Esophagus muscularis mucosa (tissue), 4 donors: Measurements from ENCODE around the gene ESYT3. TPM values are rescaled to one million over a fixed set of nuclear protein-coding genes. Genes with fewer than 3 reads are reported as not detected.

ENCODE experiments used
- DNase-seq: peaks from one replicate; pipeline ENCODE4 v3.0.0-alpha.2; 2017; ENCODE audit errors: extremely low spot score
- H3K27ac ChIP-seq, 4 donors: fragments of 200-600 bp; sonication (generic); replicated peaks in 1 of 4; 1 replicate in 3 of 4; 2 replicates in 1 of 4; pipeline ENCODE4 v1.5.1; 2016 to 2019; ENCODE audit warnings: mild to moderate bottlenecking in 1 of 4
- H3K27me3 ChIP-seq, 4 donors: fragments of 200-600 bp; sonication (generic); one replicate each; pipeline versions ENCODE4 v1.5.1 to v1.6.0; 2016 to 2019
- H3K36me3 ChIP-seq, 4 donors: fragments of 200-600 bp; sonication (generic); one replicate each; pipeline ENCODE4 v1.5.1; 2016 to 2019
- H3K4me1 ChIP-seq, 4 donors: fragments of 200-600 bp; sonication (generic); one replicate each; pipeline ENCODE4 v1.5.1; 2016 to 2019
- H3K4me3 ChIP-seq, 4 donors: fragments of 200-600 bp; sonication (generic); 1 replicate in 2 of 4; 2 replicates in 2 of 4; pipeline ENCODE4 v1.5.1; 2016 to 2019; ENCODE audit warnings: mild to moderate bottlenecking in 4 of 4, moderate library complexity in 1 of 4
- H3K9me3 ChIP-seq, 4 donors: fragments of 200-600 bp; sonication (generic); 1 replicate in 3 of 4; 2 replicates in 1 of 4; pipeline ENCODE4 v1.5.1; 2016 to 2019
- CTCF ChIP-seq, 3 experiments: fragments of 200-600 bp in 2 of 3; fragments of 450-650 bp in 1 of 3; sonication (generic) in 2 of 3; IDR thresholded peaks; one replicate each; pipeline ENCODE4 v1.5.1; 2017 to 2019; ENCODE audit warnings: antibody characterized with exemption in 3 of 3, mild to moderate bottlenecking in 2 of 3, moderate library complexity in 1 of 3
- EP300 ChIP-seq: sonication (generic); formaldehyde crosslinking; IDR thresholded peaks from one replicate; pipeline ENCODE4 v1.6.1; 2017; ENCODE audit warnings: antibody characterized with exemption
- POLR2A ChIP-seq: fragments of 450-650 bp; IDR thresholded peaks from one replicate; pipeline ENCODE4 v1.6.1; 2017; ENCODE audit warnings: antibody characterized with exemption, moderate library complexity, mild to moderate bottlenecking, low read depth
- POLR2AphosphoS5 ChIP-seq, 2 donors: sonication (generic); formaldehyde crosslinking; IDR thresholded peaks; one replicate each; pipeline ENCODE4 v1.6.1; 2017; ENCODE audit warnings: antibody characterized with exemption in 2 of 2
- WGBS: methylation state at CpG from one replicate; pipeline ENCODE4 v1.1.5; 2018; 5-methylcytosine and 5-hydroxymethylcytosine counted together
- intact Hi-C: fragments of 100-400 bp; cut with DNase I; formaldehyde crosslinking; loops from one replicate; pipeline ENCODE4 v1.15.1; 2023
- total RNA-seq, 4 donors: library from RNA; depleted of rRNA; stranded (reverse); fragments of >200 nt; gene quantifications; one replicate each; pipeline versions ENCODE4 v1.1.0 to v1.2.1, GENCODE V29; 2016

Gene ESYT3
- total RNA-seq, 4 donors from 2014 or later, result 0.45 to 1.1 (median 0.83) TPM; not detected in 1

GRCh38 chr3:138449490-138449889, 15.1 kb downstream of the ESYT3 start:
- 75% methylated on average over 3 of the region's 3 CpGs for WGBS
- intact Hi-C loops, result no loop called here
- H3K9me3 ChIP-seq, result no peaks in the 10 kb centered on the region
- H3K27ac ChIP-seq, result no peak overlapping the region
- TF ChIP-seq POLR2AphosphoS5 (IDR thresholded peaks at IDR 0.05) (no peak), EP300 (no peak), POLR2A (no peak), CTCF (IDR thresholded peaks at IDR 0.05) (no peak)
- H3K27me3 ChIP-seq, result no peaks in the 10 kb centered on the region
- H3K4me1 ChIP-seq, result no peaks in the 10 kb centered on the region
- DNase-seq, result no peak
- H3K36me3 ChIP-seq, result no peaks in the 10 kb centered on the region
- no peak overlapping the region for H3K4me3 ChIP-seq

- WGBS, result 90% methylated on average over 7 of the region's 7 CpGs
- H3K27ac ChIP-seq, result no peak overlapping the region
- no peak for DNase-seq
- H3K36me3 ChIP-seq, result no peaks in the 10 kb centered on the region
- no peaks in the 10 kb centered on the region for H3K27me3 ChIP-seq
- H3K4me3 ChIP-seq, result no peak overlapping the region
- no peaks in the 10 kb centered on the region for H3K9me3 ChIP-seq
- intact Hi-C loops, result no loop called here
- H3K4me1 ChIP-seq, result no peaks in the 10 kb centered on the region
- TF ChIP-seq EP300 (no peak), CTCF (IDR thresholded peaks at IDR 0.05) (no peak), POLR2A (no peak), POLR2AphosphoS5 (IDR thresholded peaks at IDR 0.05) (no peak)
These were observed 15.8 kb downstream of the ESYT3 start for GRCh38 chr3:138450181-138450580.

- TF ChIP-seq EP300 (no peak), CTCF (IDR thresholded peaks at IDR 0.05) (no peak), POLR2A (no peak), POLR2AphosphoS5 (IDR thresholded peaks at IDR 0.05) (no peak)
- intact Hi-C loops, result no loop called here
- DNase-seq, result no peak
- Histone ChIP-seq H3K27me3 (no peaks in the 10 kb centered on the region), H3K4me1 (no peaks in the 10 kb centered on the region), H3K36me3 (no peaks in the 10 kb centered on the region), H3K27ac (no peak overlapping the region), H3K9me3 (no peaks in the 10 kb centered on the region), H3K4me3 (no peak overlapping the region)
- 82% methylated on average over 4 of the region's 6 CpGs for WGBS
These were observed 16.4 kb downstream of the ESYT3 start for GRCh38 chr3:138450704-138451424.

- no peaks in the 10 kb centered on the region for H3K36me3 ChIP-seq
- H3K4me1 ChIP-seq, result no peaks in the 10 kb centered on the region
- no peak overlapping the region for H3K4me3 ChIP-seq
- H3K27ac ChIP-seq, result no peak overlapping the region
- no peak for DNase-seq
- no peaks in the 10 kb centered on the region for H3K27me3 ChIP-seq
- TF ChIP-seq POLR2AphosphoS5 (IDR thresholded peaks at IDR 0.05) (no peak), POLR2A (no peak), EP300 (no peak), CTCF (IDR thresholded peaks at IDR 0.05) (no peak)
- intact Hi-C loops, result no loop called here
- WGBS, result 89% methylated on average over 43 of the region's 43 CpGs
- H3K9me3 ChIP-seq, result no peaks in the 10 kb centered on the region
These were observed 17.3 kb downstream of the ESYT3 start for GRCh38 chr3:138451595-138452162.
